Keratinocyte (primary cell): ENCODE results near the gene PTPRN2.

ENCODE experiments used
- EZH2 ChIP-seq: IDR thresholded peaks from one replicate; pipeline ENCODE4 v1.6.1; 2012; ENCODE audit warnings: inconsistent platforms, mild to moderate bottlenecking, low read length, moderate library complexity
- TF ChIP-seq, protein P1 (sequence below), 3 experiments: IDR thresholded peaks in 1 of 3; conservative IDR thresholded peaks in 1 of 3; optimal IDR thresholded peaks in 1 of 3; 2 replicates in 2 of 3; 3 replicates in 1 of 3; pipeline versions ENCODE3 to v1.5.1; 2011; ENCODE audit warnings: low read length in 3 of 3, mild to moderate bottlenecking in 3 of 3, moderate library complexity in 2 of 3, control low read depth in 1 of 3, inconsistent platforms in 1 of 3; ENCODE audit not compliant: insufficient read depth in 2 of 3; ENCODE audit errors: extremely low read depth in 1 of 3

DNA sequence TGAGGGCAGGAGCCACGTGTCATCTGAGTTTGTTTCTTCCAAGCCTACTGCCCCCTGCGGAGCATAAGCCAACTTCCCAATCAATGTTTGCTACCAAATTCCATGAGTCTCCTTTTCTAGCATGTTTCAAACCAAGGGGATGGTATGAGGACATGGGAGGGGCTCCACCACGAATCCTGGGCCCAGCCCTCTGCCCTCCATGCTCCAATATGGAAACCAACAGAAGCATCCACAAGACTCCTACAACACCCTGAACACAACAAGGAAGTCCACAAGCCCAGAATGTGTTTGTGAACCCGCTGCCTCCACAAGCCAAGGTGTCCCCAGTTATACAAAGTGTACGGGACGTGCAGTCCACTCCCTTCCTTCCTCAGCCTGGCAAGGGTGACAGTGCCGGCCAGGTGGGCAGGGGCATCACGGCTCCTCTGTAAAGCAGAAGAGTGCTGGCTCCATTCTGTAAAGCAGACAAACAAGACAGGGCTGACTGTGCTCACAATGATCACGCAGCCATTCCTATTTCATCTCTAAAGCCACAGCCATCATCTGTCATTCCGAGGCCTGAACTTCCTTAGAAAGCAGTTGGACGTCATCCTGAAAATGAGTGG, 466.1 kb downstream of the PTPRN2 start:
- TF ChIP-seq, protein P1, sequence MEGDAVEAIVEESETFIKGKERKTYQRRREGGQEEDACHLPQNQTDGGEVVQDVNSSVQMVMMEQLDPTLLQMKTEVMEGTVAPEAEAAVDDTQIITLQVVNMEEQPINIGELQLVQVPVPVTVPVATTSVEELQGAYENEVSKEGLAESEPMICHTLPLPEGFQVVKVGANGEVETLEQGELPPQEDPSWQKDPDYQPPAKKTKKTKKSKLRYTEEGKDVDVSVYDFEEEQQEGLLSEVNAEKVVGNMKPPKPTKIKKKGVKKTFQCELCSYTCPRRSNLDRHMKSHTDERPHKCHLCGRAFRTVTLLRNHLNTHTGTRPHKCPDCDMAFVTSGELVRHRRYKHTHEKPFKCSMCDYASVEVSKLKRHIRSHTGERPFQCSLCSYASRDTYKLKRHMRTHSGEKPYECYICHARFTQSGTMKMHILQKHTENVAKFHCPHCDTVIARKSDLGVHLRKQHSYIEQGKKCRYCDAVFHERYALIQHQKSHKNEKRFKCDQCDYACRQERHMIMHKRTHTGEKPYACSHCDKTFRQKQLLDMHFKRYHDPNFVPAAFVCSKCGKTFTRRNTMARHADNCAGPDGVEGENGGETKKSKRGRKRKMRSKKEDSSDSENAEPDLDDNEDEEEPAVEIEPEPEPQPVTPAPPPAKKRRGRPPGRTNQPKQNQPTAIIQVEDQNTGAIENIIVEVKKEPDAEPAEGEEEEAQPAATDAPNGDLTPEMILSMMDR (optimal IDR thresholded peaks at IDR 0.05 in 1 of 3, IDR thresholded peaks at IDR 0.05 in 1 of 3, conservative IDR thresholded peaks at IDR 0.05 in 1 of 3; ENCODE audit: extremely low read depth in 1 of 3, insufficient read depth in 2 of 3, low read length in 3 of 3), result no peak
- no peak for TF ChIP-seq EZH2
